DOHH2 (cell line): ENCODE data around the gene UBD.

Experiments used
- CTCF ChIP-seq: fragments of 200-600 bp; sonication (generic); IDR thresholded peaks from one replicate; pipeline ENCODE4 v1.5.1; 2014; ENCODE audit warnings: antibody characterized with exemption, mild to moderate bottlenecking, low read depth, low read length; ENCODE audit not compliant: poor library complexity, severe bottlenecking
- EZH2phosphoT487 ChIP-seq: fragments of 200-600 bp; sonication (generic); IDR thresholded peaks from 2 replicates; pipeline ENCODE4 v1.6.1; 2017; ENCODE audit warnings: borderline replicate concordance, mild to moderate bottlenecking, antibody characterized with exemption, low read length, moderate library complexity, mixed read lengths

DNA sequence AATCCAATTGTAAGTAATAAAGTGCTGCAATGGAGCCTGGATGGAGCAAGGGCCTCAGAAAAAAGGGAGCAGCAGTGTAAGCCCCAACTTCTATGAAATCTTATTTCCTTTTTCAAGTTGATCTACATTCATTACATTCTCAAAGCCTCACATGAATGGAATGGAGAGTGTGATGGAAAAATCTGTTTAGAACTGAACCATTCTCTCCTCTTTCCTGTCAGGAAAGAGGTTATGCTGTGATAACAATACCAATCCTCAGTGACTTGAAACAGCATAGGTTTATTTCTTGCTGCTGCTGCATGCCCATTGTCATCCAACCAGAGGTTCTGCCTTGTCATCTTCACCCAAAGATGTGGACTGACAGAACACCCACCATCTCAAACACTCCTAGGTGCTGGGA lies 16.5 kb upstream of the UBD start:
- TF ChIP-seq CTCF (no peak), EZH2phosphoT487 (no peak)
